HepG2 (cell line): ENCODE results near the gene SERPINB1. TPM values are rescaled to one million over a fixed set of nuclear protein-coding genes. Genes with fewer than 3 reads are reported as not detected.

Experiments used
- AKAP8 ChIP-seq: sonication (generic); formaldehyde crosslinking; IDR thresholded peaks from 2 replicates; pipeline ENCODE4 v1.5.1; 2020; ENCODE audit warnings: mild to moderate bottlenecking, missing genetic modification reagents
- ATF7 ChIP-seq, 2 experiments: fragments of 450-650 bp in 1 of 2; sonication (generic) in 1 of 2; formaldehyde crosslinking in 1 of 2; IDR thresholded peaks; 2 replicates each; pipeline versions ENCODE4 v1.4.0 to v1.6.1; 2016 to 2020; ENCODE audit warnings: antibody characterized with exemption in 1 of 2, mild to moderate bottlenecking in 1 of 2, missing genetic modification reagents in 1 of 2
- FIP1L1 ChIP-seq: fragments of 200-400 bp; formaldehyde crosslinking; IDR thresholded peaks from 2 replicates; pipeline ENCODE4 v1.6.1; 2018; ENCODE audit warnings: low read depth, mild to moderate bottlenecking, low read length, moderate library complexity, borderline replicate concordance; ENCODE audit not compliant: insufficient read depth
- FOXJ3 ChIP-seq: sonication (generic); formaldehyde crosslinking; IDR thresholded peaks from 2 replicates; pipeline ENCODE4 v1.4.0; 2020; ENCODE audit warnings: missing genetic modification reagents, mild to moderate bottlenecking, borderline replicate concordance
- HNRNPH1 ChIP-seq: fragments of 200-400 bp; formaldehyde crosslinking; optimal IDR thresholded peaks from 2 replicates; pipeline ENCODE3; 2017; ENCODE audit warnings: mild to moderate bottlenecking, low read depth, low read length
- HOXA9 ChIP-seq: sonication (generic); formaldehyde crosslinking; IDR thresholded peaks from 2 replicates; pipeline ENCODE4 v1.8.1; 2022; ENCODE audit warnings: missing genetic modification reagents, mild to moderate bottlenecking, moderate library complexity, borderline replicate concordance
- MED8 ChIP-seq: sonication (generic); formaldehyde crosslinking; IDR thresholded peaks from 2 replicates; pipeline ENCODE4 v1.8.1; 2023; ENCODE audit warnings: mild to moderate bottlenecking, missing genetic modification reagents; ENCODE audit not compliant: insufficient replicate concordance
- MIER2 ChIP-seq: IDR thresholded peaks from 2 replicates; pipeline ENCODE4 v1.6.1; 2016; ENCODE audit warnings: missing biosample characterization, missing genetic modification reagents
- MYNN ChIP-seq: sonication (generic); formaldehyde crosslinking; IDR thresholded peaks from 2 replicates; pipeline ENCODE4 v1.4.0; 2020; ENCODE audit warnings: mild to moderate bottlenecking, low read depth, missing genetic modification reagents
- NFIC ChIP-seq: IDR thresholded peaks from 2 replicates; pipeline ENCODE4 v1.6.1; 2012; ENCODE audit warnings: mild to moderate bottlenecking, low read length, inconsistent platforms
- RFX3 ChIP-seq: IDR thresholded peaks from 2 replicates; pipeline ENCODE4 v1.6.1; 2016; ENCODE audit warnings: missing biosample characterization, missing genetic modification reagents
- SOX13 ChIP-seq, 3 experiments: fragments of 450-650 bp in 1 of 3; sonication (generic) in 1 of 3; formaldehyde crosslinking in 1 of 3; IDR thresholded peaks in 2 of 3; conservative IDR thresholded peaks in 1 of 3; 2 replicates each; pipeline versions ENCODE4 v1.5.0 to v1.6.1; 2016 to 2020; ENCODE audit warnings: antibody characterized with exemption in 1 of 3, mild to moderate bottlenecking in 1 of 3, missing compliant biosample characterization in 1 of 3, missing genetic modification reagents in 1 of 3, moderate library complexity in 1 of 3
- THYN1 ChIP-seq: sonication (generic); formaldehyde crosslinking; IDR thresholded peaks from 2 replicates; pipeline ENCODE4 v1.8.1; 2023; ENCODE audit warnings: low read depth, mild to moderate bottlenecking, moderate library complexity, missing genetic modification reagents, borderline replicate concordance
- XRCC5 ChIP-seq: fragments of 200-400 bp; formaldehyde crosslinking; optimal IDR thresholded peaks from 2 replicates; pipeline ENCODE3; 2017; ENCODE audit warnings: mild to moderate bottlenecking, low read length
- ZBTB7A ChIP-seq: sonication (generic); formaldehyde crosslinking; IDR thresholded peaks from 2 replicates; pipeline ENCODE4 v1.8.0; 2022; ENCODE audit warnings: mild to moderate bottlenecking, missing genetic modification reagents
- ZNF160 ChIP-seq: sonication (generic); formaldehyde crosslinking; IDR thresholded peaks from 2 replicates; pipeline ENCODE4 v1.8.0; 2022; ENCODE audit warnings: mild to moderate bottlenecking, inconsistent platforms, missing genetic modification reagents
- ZSCAN22 ChIP-seq: sonication (generic); formaldehyde crosslinking; IDR thresholded peaks from 2 replicates; pipeline ENCODE4 v1.4.0; 2020; ENCODE audit warnings: mild to moderate bottlenecking, missing genetic modification reagents
- polyA plus RNA-seq, 8 experiments: library from polyadenylated mRNA; depleted of rRNA in 3 of 8; stranded (reverse) in 7 of 8; unstranded in 1 of 8; fragments of >200 nt; fragmentation: Illumina TruSeq in 4 of 8; extraction: Trizol in 4 of 8; gene quantifications; 2 replicates each; pipeline versions ENCODE4 v1.2.1 to v1.2.3, GENCODE V29; 2011 to 2016; ENCODE audit warnings: low read depth in 4 of 8, missing spikeins in 1 of 8, mixed read lengths in 1 of 8; ENCODE audit not compliant: insufficient read depth in 1 of 8
- total RNA-seq, 5 experiments: library from RNA; depleted of rRNA; stranded (reverse); fragments of >200 nt; fragmentation: Illumina TruSeq; extraction: Trizol; gene quantifications; 2 replicates each; pipeline ENCODE4 v1.2.3, GENCODE V29; 2016; ENCODE audit warnings: low read depth in 1 of 5
- TF ChIP-seq, protein P1 (sequence below): sonication (generic); formaldehyde crosslinking; IDR thresholded peaks from 2 replicates; pipeline ENCODE4 v1.5.0; 2020; ENCODE audit warnings: mild to moderate bottlenecking, missing genetic modification reagents
- TF ChIP-seq, protein P2 (sequence below): sonication (generic); formaldehyde crosslinking; IDR thresholded peaks from 2 replicates; pipeline ENCODE4 v1.4.0; 2020; ENCODE audit warnings: missing genetic modification reagents
- TF ChIP-seq, protein P3 (sequence below): sonication (generic); formaldehyde crosslinking; IDR thresholded peaks from 2 replicates; pipeline ENCODE4 v1.4.0; 2020; ENCODE audit warnings: mild to moderate bottlenecking, missing genetic modification reagents
- TF ChIP-seq, protein P4 (sequence below): sonication (generic); formaldehyde crosslinking; IDR thresholded peaks from 2 replicates; pipeline ENCODE4 v1.8.0; 2022; ENCODE audit warnings: low read depth, missing genetic modification reagents

SERPINB1 gene
- total and polyA plus RNA-seq, 2 of the 13 experiments (the other 11 are each of a cell fraction or from before 2014, with no cell fraction given), result 41.4 to 60.5 TPM

DNA sequence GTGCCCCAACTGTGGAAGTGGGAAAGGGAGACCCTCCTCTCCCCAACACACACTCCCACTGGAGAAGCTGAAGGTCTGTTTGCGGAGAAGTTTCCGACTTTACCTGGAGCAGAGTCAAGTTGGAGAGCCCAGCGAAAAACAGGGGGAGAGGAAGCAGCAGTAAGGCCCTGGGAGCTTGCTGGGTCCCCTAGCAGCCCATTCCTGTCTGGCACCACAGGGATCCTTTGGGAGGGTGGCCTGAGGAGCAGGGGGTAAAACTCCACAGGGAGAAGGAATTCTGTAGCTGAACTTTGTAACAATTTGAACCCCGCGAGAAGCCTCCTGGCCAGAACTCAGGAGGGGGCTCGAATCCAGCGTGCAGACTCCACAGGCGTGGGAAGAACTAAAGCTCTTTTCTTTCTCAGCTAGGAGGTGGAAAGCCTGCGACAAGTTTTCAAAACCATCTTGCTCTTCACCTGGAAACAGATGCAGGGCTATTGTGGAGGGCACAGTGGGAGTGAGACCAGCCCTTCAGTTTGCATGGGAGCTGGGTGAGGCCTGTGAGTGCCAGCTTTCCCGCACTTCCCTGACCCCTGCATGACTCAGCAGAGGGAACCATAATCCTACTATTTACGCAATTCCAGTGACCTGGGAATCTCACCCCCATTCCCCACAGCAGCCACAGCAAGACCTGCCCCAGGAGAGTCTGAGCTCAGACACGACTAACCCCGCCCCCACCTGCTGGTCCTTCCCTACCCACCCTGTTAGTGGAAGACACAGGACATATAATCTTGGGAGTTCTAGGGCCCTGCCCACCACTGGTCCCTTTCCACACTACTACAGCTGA is 35.6 kb upstream of the SERPINB1 start (continued):
- TF ChIP-seq SOX13 (IDR thresholded peaks at IDR 0.05), result peak; percentile 31; the same call in 1 of the 2 replicates
- peak in 1 of 2 experiments; percentile 84; a peak in 2 of 4 replicates for TF ChIP-seq SOX13 (CRISPR knock-in tag; conservative IDR thresholded peaks at IDR 0.05 in 1 of 2, IDR thresholded peaks at IDR 0.05 in 1 of 2)
- TF ChIP-seq MED8, result no peak
- no peak for TF ChIP-seq MYNN (CRISPR knock-in tag)
- TF ChIP-seq, protein P1, sequence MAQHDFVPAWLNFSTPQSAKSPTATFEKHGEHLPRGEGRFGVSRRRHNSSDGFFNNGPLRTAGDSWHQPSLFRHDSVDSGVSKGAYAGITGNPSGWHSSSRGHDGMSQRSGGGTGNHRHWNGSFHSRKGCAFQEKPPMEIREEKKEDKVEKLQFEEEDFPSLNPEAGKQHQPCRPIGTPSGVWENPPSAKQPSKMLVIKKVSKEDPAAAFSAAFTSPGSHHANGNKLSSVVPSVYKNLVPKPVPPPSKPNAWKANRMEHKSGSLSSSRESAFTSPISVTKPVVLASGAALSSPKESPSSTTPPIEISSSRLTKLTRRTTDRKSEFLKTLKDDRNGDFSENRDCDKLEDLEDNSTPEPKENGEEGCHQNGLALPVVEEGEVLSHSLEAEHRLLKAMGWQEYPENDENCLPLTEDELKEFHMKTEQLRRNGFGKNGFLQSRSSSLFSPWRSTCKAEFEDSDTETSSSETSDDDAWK (CRISPR knock-in tag), result no peak
- TF ChIP-seq NFIC, result no peak
- no peak for TF ChIP-seq ZNF160 (CRISPR knock-in tag)
- 0 out of 2 replicates have a peak, but pooled peaks have one; percentile 10 for TF ChIP-seq ZBTB7A (CRISPR knock-in tag)
- TF ChIP-seq, protein P2, sequence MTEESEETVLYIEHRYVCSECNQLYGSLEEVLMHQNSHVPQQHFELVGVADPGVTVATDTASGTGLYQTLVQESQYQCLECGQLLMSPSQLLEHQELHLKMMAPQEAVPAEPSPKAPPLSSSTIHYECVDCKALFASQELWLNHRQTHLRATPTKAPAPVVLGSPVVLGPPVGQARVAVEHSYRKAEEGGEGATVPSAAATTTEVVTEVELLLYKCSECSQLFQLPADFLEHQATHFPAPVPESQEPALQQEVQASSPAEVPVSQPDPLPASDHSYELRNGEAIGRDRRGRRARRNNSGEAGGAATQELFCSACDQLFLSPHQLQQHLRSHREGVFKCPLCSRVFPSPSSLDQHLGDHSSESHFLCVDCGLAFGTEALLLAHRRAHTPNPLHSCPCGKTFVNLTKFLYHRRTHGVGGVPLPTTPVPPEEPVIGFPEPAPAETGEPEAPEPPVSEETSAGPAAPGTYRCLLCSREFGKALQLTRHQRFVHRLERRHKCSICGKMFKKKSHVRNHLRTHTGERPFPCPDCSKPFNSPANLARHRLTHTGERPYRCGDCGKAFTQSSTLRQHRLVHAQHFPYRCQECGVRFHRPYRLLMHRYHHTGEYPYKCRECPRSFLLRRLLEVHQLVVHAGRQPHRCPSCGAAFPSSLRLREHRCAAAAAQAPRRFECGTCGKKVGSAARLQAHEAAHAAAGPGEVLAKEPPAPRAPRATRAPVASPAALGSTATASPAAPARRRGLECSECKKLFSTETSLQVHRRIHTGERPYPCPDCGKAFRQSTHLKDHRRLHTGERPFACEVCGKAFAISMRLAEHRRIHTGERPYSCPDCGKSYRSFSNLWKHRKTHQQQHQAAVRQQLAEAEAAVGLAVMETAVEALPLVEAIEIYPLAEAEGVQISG (CRISPR knock-in tag), result no peak
- no peak for TF ChIP-seq MIER2
- TF ChIP-seq, protein P3, sequence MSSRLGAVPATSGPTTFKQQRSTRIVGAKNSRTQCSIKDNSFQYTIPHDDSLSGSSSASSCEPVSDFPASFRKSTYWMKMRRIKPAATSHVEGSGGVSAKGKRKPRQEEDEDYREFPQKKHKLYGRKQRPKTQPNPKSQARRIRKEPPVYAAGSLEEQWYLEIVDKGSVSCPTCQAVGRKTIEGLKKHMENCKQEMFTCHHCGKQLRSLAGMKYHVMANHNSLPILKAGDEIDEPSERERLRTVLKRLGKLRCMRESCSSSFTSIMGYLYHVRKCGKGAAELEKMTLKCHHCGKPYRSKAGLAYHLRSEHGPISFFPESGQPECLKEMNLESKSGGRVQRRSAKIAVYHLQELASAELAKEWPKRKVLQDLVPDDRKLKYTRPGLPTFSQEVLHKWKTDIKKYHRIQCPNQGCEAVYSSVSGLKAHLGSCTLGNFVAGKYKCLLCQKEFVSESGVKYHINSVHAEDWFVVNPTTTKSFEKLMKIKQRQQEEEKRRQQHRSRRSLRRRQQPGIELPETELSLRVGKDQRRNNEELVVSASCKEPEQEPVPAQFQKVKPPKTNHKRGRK (CRISPR knock-in tag), result no peak
- TF ChIP-seq ATF7 (IDR thresholded peaks at IDR 0.05), result no peak
- no peak for TF ChIP-seq ATF7 (CRISPR knock-in tag; IDR thresholded peaks at IDR 0.05)
- no peak for TF ChIP-seq FOXJ3 (CRISPR knock-in tag)
- TF ChIP-seq HNRNPH1, result no peak
- no peak for TF ChIP-seq ZSCAN22 (CRISPR knock-in tag)
- no peak for TF ChIP-seq THYN1 (CRISPR knock-in tag)
- TF ChIP-seq, protein P4, sequence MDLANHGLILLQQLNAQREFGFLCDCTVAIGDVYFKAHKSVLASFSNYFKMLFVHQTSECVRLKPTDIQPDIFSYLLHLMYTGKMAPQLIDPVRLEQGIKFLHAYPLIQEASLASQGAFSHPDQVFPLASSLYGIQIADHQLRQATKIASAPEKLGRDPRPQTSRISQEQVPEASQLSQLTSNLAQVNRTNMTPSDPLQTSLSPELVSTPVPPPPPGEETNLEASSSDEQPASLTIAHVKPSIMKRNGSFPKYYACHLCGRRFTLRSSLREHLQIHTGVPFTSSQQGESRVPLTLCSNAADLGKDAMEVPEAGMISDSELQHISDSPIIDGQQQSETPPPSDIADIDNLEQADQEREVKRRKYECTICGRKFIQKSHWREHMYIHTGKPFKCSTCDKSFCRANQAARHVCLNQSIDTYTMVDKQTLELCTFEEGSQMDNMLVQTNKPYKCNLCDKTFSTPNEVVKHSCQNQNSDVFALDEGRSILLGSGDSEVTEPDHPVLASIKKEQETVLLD (CRISPR knock-in tag), result no peak
- no peak for TF ChIP-seq HOXA9 (CRISPR knock-in tag)
- TF ChIP-seq RFX3, result no peak
- no peak for TF ChIP-seq FIP1L1
- TF ChIP-seq AKAP8, result no peak
- TF ChIP-seq XRCC5, result peak; percentile 50
